Measurements from ENCODE around the gene GRK6. TPM values are rescaled to one million over a fixed set of nuclear protein-coding genes. Genes with fewer than 3 reads are reported as not detected.

The GRK6 gene
- total RNA-seq, 1 experiment from 2014 or later = 75.2 TPM

- no peaks in the 10 kb centered on the region for H3K79me1 ChIP-seq (ENCODE audit: insufficient read depth, low read depth, low read length, poor library complexity, severe bottlenecking)
- no peak overlapping the region for H3K4me2 ChIP-seq (ENCODE audit: insufficient read depth, insufficient read length, low read length)
- Mint-ChIP-seq H3K9me3 (no peaks in the 10 kb centered on the region; a peak in 1 of 5 replicates), H3K4me1 (peaks cover 20 to 43% of the 10 kb centered on the region in 2 experiments), H3K27me3 (ENCODE audit: low read depth) (no peaks in the 10 kb centered on the region), H3K36me3 (ENCODE audit: insufficient read depth in 1 of 3, low read depth in 3 of 3) (peaks cover 40 to 68% (median 64%) of the 10 kb centered on the region in 3 experiments), H3K4me3 (no peak overlapping the region), H3K27ac (peak overlapping the region in 2 of 3 experiments; percentile 58 to 87; a peak in 2 of 7 replicates)
- no peak overlapping the region for H3K27ac ChIP-seq (ENCODE audit: insufficient read length, low read depth, low read length)
- H2BK5ac ChIP-seq (ENCODE audit: insufficient read length, low read length) = no peak overlapping the region
- H3T11ph ChIP-seq (ENCODE audit: low read length) = no peak overlapping the region
- no peak overlapping the region for H4K91ac ChIP-seq (ENCODE audit: insufficient read length, low read depth, low read length)
- no peaks in the 10 kb centered on the region for H4K20me1 ChIP-seq (ENCODE audit: control insufficient read depth, insufficient read depth, insufficient read length)
- H4K5ac ChIP-seq (ENCODE audit: insufficient read length, low read depth, low read length) = no peak overlapping the region
- no peak overlapping the region for H2BK15ac ChIP-seq (ENCODE audit: low read depth, low read length)
- peaks cover 5% of the 10 kb centered on the region; the same call in 1 of the 2 replicates for H3K4me1 ChIP-seq (ENCODE audit: insufficient read depth, low read length)
- peak; percentile 92 for DNase-seq
- WGBS (ENCODE audit: extremely low coverage, insufficient read length, low lambda C conversion rate) = no CpG with 5 or more reads among the region's 43 CpGs
- H3K79me2 ChIP-seq (ENCODE audit: insufficient read depth, low read length) = no peaks in the 10 kb centered on the region
- H3K56ac ChIP-seq (ENCODE audit: insufficient read length, low read depth, low read length) = no peak overlapping the region
- no peaks in the 10 kb centered on the region for H3K9me3 ChIP-seq (ENCODE audit: control insufficient read depth, low read depth, low read length)
- no peak overlapping the region for H3K18ac ChIP-seq (ENCODE audit: insufficient read length, low read depth, low read length)
- no peak overlapping the region for H2AFZ ChIP-seq (ENCODE audit: low read length)
- H2BK120ac ChIP-seq (ENCODE audit: low read depth, low read length, poor library complexity, severe bottlenecking) = no peak overlapping the region
- H3K23me2 ChIP-seq (ENCODE audit: insufficient read length, low read depth, low read length, poor library complexity, severe bottlenecking) = peaks cover 4% of the 10 kb centered on the region
- no peak overlapping the region for H2AK5ac ChIP-seq (ENCODE audit: insufficient read length, low read length)
- no peak overlapping the region for H3K23ac ChIP-seq (ENCODE audit: insufficient read length, low read depth, low read length)
- no peak overlapping the region for H3K14ac ChIP-seq (ENCODE audit: insufficient read depth, low read length)
- H2BK20ac ChIP-seq (ENCODE audit: low read depth, low read length, poor library complexity, severe bottlenecking) = no peak overlapping the region
- TF ChIP-seq, protein P1, sequence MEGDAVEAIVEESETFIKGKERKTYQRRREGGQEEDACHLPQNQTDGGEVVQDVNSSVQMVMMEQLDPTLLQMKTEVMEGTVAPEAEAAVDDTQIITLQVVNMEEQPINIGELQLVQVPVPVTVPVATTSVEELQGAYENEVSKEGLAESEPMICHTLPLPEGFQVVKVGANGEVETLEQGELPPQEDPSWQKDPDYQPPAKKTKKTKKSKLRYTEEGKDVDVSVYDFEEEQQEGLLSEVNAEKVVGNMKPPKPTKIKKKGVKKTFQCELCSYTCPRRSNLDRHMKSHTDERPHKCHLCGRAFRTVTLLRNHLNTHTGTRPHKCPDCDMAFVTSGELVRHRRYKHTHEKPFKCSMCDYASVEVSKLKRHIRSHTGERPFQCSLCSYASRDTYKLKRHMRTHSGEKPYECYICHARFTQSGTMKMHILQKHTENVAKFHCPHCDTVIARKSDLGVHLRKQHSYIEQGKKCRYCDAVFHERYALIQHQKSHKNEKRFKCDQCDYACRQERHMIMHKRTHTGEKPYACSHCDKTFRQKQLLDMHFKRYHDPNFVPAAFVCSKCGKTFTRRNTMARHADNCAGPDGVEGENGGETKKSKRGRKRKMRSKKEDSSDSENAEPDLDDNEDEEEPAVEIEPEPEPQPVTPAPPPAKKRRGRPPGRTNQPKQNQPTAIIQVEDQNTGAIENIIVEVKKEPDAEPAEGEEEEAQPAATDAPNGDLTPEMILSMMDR (conservative IDR thresholded peaks at IDR 0.05) = peak; percentile 100; the same call in 2 of the 3 replicates
- H3K4ac ChIP-seq (ENCODE audit: low read depth, low read length) = no peak overlapping the region
- no peak overlapping the region for H3K9ac ChIP-seq (ENCODE audit: extremely low read depth, insufficient read length, low read length)
- H2BK12ac ChIP-seq (ENCODE audit: insufficient read length, low read depth, low read length) = no peak overlapping the region
- H3K27me3 ChIP-seq (ENCODE audit: insufficient read depth, low read length) = no peaks in the 10 kb centered on the region
- H4K8ac ChIP-seq (replicated peaks; ENCODE audit: insufficient read length, low read depth, low read length) = no peak overlapping the region
Measured at GRCh38 chr5:177491429-177491945, 65.0 kb downstream of the GRK6 start.
